ENCODE data around the gene CDKAL1. TPM values are rescaled to one million over a fixed set of nuclear protein-coding genes. Genes with fewer than 3 reads are reported as not detected.

Gene CDKAL1
- total and polyA plus RNA-seq, 2 of the 13 experiments (the other 11 are each of a cell fraction or from before 2014, with no cell fraction given): 9.5 to 27.7 TPM

- TF ChIP-seq CREBL2 (CRISPR knock-in tag; IDR thresholded peaks at IDR 0.05; ENCODE audit: borderline replicate concordance) (no peak), YEATS4 (CRISPR knock-in tag; IDR thresholded peaks at IDR 0.05; ENCODE audit: borderline replicate concordance) (no peak), MAF1 (CRISPR knock-in tag; IDR thresholded peaks at IDR 0.05; ENCODE audit: borderline replicate concordance) (no peak), THAP8 (CRISPR knock-in tag; IDR thresholded peaks at IDR 0.05; ENCODE audit: borderline replicate concordance) (no peak), GPN1 (CRISPR knock-in tag; IDR thresholded peaks at IDR 0.05; ENCODE audit: borderline replicate concordance) (no peak), KAT2B (IDR thresholded peaks at IDR 0.05; ENCODE audit: borderline replicate concordance, low read depth, low read length) (no peak), PAF1 (CRISPR knock-in tag; IDR thresholded peaks at IDR 0.05) (no peak), ZNF260 (CRISPR knock-in tag; IDR thresholded peaks at IDR 0.05; ENCODE audit: borderline replicate concordance, low read depth) (no peak), ZNF275 (CRISPR knock-in tag; IDR thresholded peaks at IDR 0.05; ENCODE audit: borderline replicate concordance) (no peak), ZNF124 (CRISPR knock-in tag; IDR thresholded peaks at IDR 0.05) (no peak), ZXDC (CRISPR knock-in tag; IDR thresholded peaks at IDR 0.05) (no peak), HDAC6 (IDR thresholded peaks at IDR 0.05; ENCODE audit: low read depth, low read length) (no peak), HNRNPK (IDR thresholded peaks at IDR 0.05; ENCODE audit: low read depth, low read length, poor library complexity, severe bottlenecking) (no peak), KDM6A (CRISPR knock-in tag; IDR thresholded peaks at IDR 0.05; ENCODE audit: low read depth) (no peak), ZNF136 (CRISPR knock-in tag; IDR thresholded peaks at IDR 0.05; ENCODE audit: low read depth) (no peak), ZNF354B (CRISPR knock-in tag; IDR thresholded peaks at IDR 0.05) (no peak), ZNF383 (CRISPR knock-in tag; IDR thresholded peaks at IDR 0.05; ENCODE audit: borderline replicate concordance) (no peak), RXRB (CRISPR knock-in tag; IDR thresholded peaks at IDR 0.05; ENCODE audit: borderline replicate concordance) (peak; percentile 9; the same call in 1 of the 2 replicates), PATZ1 (CRISPR knock-in tag; IDR thresholded peaks at IDR 0.05) (no peak), BCL6 (CRISPR knock-in tag; IDR thresholded peaks at IDR 0.05) (peak; percentile 23; the same call in 1 of the 2 replicates), DRAP1 (CRISPR knock-in tag; IDR thresholded peaks at IDR 0.05) (no peak)
Measured at GRCh38 chr6:20740727-20741126, 206.5 kb downstream of the CDKAL1 start (continued).
